ENCODE measurements around the gene FRMD1. TPM values are rescaled to one million over a fixed set of nuclear protein-coding genes. Genes with fewer than 3 reads are reported as not detected.

The FRMD1 gene
- total and polyA plus RNA-seq, 9 donors: 0.13 to 0.89 (median 0.33) TPM

DNA sequence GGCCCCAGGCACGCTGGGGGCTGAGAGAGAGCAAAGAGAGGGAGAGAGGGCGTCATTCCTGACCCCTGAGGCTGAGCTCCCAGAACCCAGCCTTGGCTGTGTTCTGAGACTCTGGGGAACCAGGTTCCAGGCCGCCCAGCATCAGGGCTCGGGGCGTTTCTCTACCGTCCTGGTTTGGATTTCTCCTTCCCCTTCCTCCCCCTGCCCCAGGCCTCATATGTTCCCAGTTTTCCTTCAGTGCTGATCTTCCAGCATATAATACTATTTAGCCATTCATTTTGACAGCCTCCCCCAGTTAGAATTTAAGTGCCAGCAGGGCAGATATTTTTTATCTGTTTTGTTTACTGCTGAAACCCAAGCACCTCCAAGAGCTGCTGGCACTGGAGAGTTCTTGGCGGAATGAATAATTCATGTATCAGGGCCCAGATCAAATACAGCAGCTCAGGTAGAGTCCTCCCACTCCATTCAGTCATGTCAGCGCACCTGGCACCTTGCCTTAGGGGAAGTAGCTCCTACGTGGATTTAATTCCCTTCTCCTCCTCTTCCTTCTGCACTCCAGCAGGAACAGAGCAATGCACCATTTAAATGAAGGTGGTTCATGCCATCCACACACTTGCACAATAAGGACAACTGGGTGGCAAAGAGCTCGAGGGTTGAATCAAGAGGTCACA, 23.4 kb upstream of the FRMD1 start:
- Histone ChIP-seq H3K4me1 (ENCODE audit: control insufficient read depth, insufficient read depth, low read length) (peaks cover 10% of the 10 kb centered on the region), H3K27ac (ENCODE audit: low read length) (no peak overlapping the region), H3K9me3 (replicated peaks; ENCODE audit: control insufficient read depth, low read depth, low read length) (no peaks in the 10 kb centered on the region), H3K4me3 (ENCODE audit: low read length) (no peak overlapping the region), H3K27me3 (ENCODE audit: control insufficient read depth, insufficient read depth, low read length) (peaks cover 63% of the 10 kb centered on the region), H3K36me3 (ENCODE audit: control insufficient read depth, insufficient read depth, low read length) (no peaks in the 10 kb centered on the region)
- no peak for DNase-seq
- 61% methylated on average over 7 of the region's 10 CpGs for WGBS (ENCODE audit: insufficient coverage)

DNA sequence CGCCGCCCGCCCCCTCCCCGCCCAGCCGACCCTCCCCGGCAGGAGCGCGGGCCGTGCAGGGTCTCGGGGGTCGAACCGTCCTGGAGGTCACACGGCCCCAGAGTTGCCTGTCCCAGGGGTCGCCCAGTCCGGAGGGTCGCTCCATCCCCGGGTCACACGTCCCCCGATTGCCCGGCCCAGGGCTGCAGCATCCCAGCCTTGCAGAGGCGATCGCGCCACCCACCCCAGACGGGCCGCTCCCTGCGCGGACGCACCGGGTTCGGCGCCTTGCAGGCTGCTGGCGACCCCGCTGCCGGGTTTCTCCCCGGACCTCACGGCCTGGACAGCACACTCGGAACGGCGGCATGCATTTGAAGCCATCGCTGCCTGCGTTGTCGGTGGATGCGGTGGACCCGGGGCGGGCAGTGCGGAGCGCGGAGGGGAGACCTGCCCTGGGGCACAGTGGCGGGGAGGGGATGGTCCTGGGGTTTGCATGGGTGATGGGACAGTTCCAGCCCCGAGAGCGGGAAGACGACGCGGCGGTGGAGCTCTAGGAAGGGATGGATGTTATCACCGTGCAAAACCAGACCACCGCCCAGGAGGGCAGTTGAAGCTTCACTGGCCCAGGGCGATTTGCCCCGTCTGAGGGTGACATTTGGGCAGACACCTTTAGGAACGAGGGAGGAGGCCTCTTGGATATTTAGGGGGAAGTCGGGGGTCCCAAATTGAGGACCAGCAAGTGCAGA, 22.7 kb upstream of the FRMD1 start:
- Histone ChIP-seq H3K27ac (ENCODE audit: low read length) (no peak overlapping the region), H3K4me3 (ENCODE audit: low read length) (no peak overlapping the region), H3K27me3 (ENCODE audit: control insufficient read depth, insufficient read depth, low read length) (peaks cover 63% of the 10 kb centered on the region), H3K9me3 (replicated peaks; ENCODE audit: control insufficient read depth, low read depth, low read length) (no peaks in the 10 kb centered on the region), H3K36me3 (ENCODE audit: control insufficient read depth, insufficient read depth, low read length) (no peaks in the 10 kb centered on the region), H3K4me1 (ENCODE audit: control insufficient read depth, insufficient read depth, low read length) (peaks cover 14% of the 10 kb centered on the region)
- no peak for DNase-seq
- 11% methylated on average over 60 of the region's 61 CpGs for WGBS (ENCODE audit: insufficient coverage)

DNA sequence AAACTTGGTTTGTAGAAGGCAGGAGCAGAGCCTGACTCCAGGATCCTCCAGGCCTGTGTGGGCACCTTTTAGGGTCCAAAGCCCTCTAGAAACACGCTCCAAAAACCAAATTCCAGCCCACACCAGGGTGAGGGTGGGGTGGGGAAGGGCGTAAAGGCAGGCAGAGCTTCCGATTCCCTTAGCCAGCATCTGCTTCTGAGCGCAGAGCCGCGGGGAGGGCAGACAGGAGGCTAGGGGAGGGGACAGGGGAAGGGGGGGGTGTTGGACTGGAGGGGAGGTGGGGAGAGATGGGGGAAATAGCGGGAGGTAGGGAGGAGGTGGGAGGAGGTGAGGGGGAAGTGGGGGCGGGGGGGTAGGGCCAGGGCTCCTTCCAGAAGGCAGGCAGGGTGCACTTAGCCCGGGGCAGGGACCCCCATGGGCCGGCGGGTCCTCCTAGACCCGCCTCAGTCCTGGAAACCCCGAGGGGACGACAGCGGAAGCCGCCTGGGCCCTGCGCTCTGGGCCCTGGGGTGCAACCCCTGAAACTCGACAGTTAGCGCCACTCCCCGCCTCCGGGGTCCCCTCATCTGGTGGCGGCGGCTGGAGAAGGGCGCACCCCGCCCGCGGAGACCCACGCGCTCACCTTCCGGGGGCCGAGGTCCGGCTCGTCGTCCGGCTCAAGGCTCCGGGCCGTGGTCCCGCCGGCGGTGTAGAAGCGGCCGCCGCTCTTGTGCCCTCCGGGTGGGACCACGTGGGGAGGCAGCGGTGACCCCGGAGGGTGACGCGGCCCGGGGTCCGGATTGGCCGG, 22.0 kb upstream of the FRMD1 start:
- H3K27me3 ChIP-seq (ENCODE audit: control insufficient read depth, insufficient read depth, low read length): peaks cover 62% of the 10 kb centered on the region
- no peaks in the 10 kb centered on the region for H3K36me3 ChIP-seq (ENCODE audit: control insufficient read depth, insufficient read depth, low read length)
- peaks cover 14% of the 10 kb centered on the region for H3K4me1 ChIP-seq (ENCODE audit: control insufficient read depth, insufficient read depth, low read length)
- no peak overlapping the region for H3K27ac ChIP-seq (ENCODE audit: low read length)
- no peak overlapping the region for H3K4me3 ChIP-seq (ENCODE audit: low read length)
- DNase-seq: no peak
- 2% methylated on average over 44 of the region's 52 CpGs for whole genome bisulfite sequencing (ENCODE audit: insufficient coverage)
- H3K9me3 ChIP-seq (replicated peaks; ENCODE audit: control insufficient read depth, low read depth, low read length): no peaks in the 10 kb centered on the region

DNA sequence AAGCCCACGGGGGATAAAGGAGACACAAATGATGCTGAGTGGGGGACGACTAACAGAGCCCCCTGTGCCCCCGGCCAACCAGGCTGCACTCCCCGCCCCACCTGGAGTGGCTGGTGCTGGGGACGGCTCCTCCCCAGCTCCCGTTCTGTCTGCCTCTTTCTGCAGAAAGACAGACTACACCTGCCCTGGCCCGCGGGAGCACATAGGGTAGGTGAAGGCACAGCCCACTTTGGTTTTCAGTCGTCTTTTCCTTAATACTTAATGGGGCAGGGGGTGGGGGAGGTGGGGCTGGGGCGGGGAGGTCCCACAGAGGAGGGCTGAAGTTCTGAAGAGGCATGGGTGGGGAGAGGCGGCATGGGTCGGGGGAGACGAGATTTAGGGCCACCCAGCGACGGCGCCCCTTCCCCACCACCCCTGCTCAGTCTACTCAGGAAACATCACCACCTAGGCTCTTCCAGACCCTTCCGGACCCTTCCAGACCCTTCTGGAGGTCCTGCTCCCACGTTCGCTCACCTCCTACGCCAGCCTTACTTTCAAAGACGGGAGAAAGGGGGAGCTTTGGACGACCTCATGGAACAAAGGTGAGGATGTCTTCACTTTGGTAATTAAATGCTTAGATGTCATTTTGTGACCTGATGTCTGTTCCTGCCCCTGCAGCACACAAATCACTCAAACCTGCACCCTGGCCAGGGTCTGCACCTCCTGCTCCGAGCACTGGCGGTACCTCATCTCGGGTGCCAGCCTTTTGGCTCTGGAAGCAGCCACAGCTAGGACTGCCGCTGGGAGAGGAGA, 21.2 kb upstream of the FRMD1 start:
- H3K36me3 ChIP-seq (ENCODE audit: control insufficient read depth, insufficient read depth, low read length): no peaks in the 10 kb centered on the region
- H3K27me3 ChIP-seq (ENCODE audit: control insufficient read depth, insufficient read depth, low read length): peaks cover 58% of the 10 kb centered on the region
- no peaks in the 10 kb centered on the region for H3K9me3 ChIP-seq (replicated peaks; ENCODE audit: control insufficient read depth, low read depth, low read length)
- no peak overlapping the region for H3K27ac ChIP-seq (ENCODE audit: low read length)
- DNase-seq: no peak
- peaks cover 22% of the 10 kb centered on the region for H3K4me1 ChIP-seq (ENCODE audit: control insufficient read depth, insufficient read depth, low read length)
- 76% methylated on average over 6 of the region's 26 CpGs for WGBS (ENCODE audit: insufficient coverage)
- no peak overlapping the region for H3K4me3 ChIP-seq (ENCODE audit: low read length)

DNA sequence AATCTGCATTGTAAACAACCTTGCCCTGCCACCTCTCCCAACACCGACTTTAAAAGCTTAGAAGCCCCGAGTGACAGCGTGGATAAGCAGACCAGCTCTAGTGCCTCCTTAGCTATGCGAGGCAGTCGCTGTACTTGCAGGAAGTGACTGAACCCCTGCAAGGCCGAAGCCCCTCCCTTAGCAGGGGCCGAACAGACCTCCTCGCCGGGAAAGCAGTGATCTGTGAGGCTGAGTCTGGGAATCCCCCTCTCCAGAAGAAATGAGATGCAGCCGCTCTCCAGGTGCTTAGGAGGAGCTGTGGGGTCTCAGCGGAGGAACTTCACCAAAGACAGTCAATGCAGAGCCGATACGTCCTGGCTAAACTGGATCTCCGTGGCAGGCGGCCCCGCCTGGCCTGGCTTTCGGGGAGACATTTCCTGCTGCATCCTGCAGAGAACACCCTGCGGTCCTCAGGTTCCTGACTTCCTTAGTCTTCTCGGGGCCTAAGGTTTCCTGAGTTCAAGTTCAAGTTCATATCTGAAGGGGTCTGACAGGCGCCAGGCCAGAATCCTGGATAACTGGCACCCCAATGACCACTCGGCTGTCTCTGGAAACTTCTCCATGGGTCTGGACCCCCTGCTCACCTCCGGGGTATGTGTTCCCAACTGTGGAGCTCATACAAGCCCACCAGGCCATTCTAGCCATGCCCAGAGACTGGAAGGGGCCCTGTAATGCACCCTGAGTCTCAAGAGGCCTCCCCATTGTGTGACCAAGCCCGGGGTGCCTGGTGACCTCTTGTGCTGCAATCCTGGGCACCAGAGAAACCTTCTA, 20.4 kb upstream of the FRMD1 start:
- WGBS (ENCODE audit: insufficient coverage): 43% methylated on average over 21 of the region's 23 CpGs
- peaks cover 52% of the 10 kb centered on the region for H3K27me3 ChIP-seq (ENCODE audit: control insufficient read depth, insufficient read depth, low read length)
- peaks cover 27% of the 10 kb centered on the region for H3K4me1 ChIP-seq (ENCODE audit: control insufficient read depth, insufficient read depth, low read length)

DNA sequence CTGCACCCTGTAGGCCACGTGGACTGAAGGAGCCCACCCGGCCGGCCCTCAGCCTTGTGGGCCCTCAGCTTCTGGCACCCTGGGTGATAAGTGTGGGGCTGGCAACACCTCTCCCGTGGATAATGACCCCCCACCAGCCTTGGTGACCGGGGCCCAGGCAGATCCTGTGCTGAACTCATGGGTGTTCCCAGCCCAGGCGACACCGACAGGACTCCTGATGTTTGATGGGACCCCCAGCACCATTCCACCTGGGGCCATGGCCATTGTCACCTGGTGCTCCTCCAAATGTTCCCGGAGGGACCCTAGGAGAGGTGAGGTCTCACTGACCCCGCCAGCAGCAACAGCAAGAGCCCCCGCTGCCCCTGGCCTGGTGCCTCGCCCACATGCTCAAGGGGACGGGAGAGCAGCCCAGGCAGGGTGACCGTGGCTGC, 19.4 kb upstream of the FRMD1 start:
- H3K27me3 ChIP-seq (ENCODE audit: control insufficient read depth, insufficient read depth, low read length): peaks cover 45% of the 10 kb centered on the region
- WGBS (ENCODE audit: insufficient coverage): 92% methylated on average over 10 of the region's 13 CpGs
- no peak overlapping the region for H3K27ac ChIP-seq (ENCODE audit: low read length)

More for the DNA sequence above, 20.4 kb upstream of the FRMD1 start:
- no peak for DNase-seq
- H3K27ac ChIP-seq (ENCODE audit: low read length): no peak overlapping the region
- H3K9me3 ChIP-seq (replicated peaks; ENCODE audit: control insufficient read depth, low read depth, low read length): no peaks in the 10 kb centered on the region
- no peaks in the 10 kb centered on the region for H3K36me3 ChIP-seq (ENCODE audit: control insufficient read depth, insufficient read depth, low read length)
- H3K4me3 ChIP-seq (ENCODE audit: low read length): no peak overlapping the region

DNA sequence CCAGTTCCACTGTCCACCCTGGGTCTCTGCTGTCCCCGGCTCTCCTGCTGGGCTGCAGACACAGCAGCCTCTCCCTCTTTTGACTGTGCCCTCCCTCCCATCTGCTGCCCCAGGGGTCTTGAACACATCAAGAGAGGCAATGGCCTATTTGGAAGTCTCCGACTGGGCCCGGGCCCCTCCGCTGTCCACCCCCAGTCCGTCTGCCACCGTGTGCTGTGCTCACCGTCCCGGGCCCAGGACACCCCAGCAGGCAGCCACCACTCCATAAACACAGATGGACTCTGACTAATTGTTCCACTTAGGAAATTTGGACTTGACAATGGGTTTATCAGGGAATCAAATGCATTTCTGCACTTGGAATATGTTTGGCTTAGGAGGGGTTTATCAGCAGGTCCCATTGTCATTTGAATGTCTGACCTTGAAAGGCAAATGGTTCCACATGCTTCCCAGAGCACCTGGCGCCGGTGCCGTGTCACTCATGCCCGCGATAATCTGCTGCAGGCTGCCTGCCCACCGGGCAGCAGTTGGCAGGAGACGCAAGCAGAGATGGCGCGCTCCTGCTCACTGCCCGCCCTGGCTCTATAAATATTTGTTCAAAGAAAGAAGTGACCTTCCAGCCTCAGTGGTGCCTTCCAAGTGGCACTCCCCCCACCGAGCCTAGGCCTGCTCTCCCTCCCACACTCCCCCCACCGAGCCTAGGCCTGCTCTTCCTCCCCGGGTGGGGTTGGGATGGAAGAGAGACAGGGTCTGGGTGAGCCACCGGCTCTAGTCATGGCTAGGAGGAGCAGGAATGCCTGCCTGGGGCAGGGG, 18.8 kb upstream of the FRMD1 start:
- 96% methylated on average over 8 of the region's 22 CpGs for WGBS (ENCODE audit: insufficient coverage)
- DNase-seq: no peak
- H3K9me3 ChIP-seq (replicated peaks; ENCODE audit: control insufficient read depth, low read depth, low read length): no peaks in the 10 kb centered on the region
- H3K27me3 ChIP-seq (ENCODE audit: control insufficient read depth, insufficient read depth, low read length): peaks cover 38% of the 10 kb centered on the region
- H3K4me1 ChIP-seq (ENCODE audit: control insufficient read depth, insufficient read depth, low read length): peaks cover 34% of the 10 kb centered on the region
- no peaks in the 10 kb centered on the region for H3K36me3 ChIP-seq (ENCODE audit: control insufficient read depth, insufficient read depth, low read length)
- no peak overlapping the region for H3K4me3 ChIP-seq (ENCODE audit: low read length)
- H3K27ac ChIP-seq (ENCODE audit: low read length): no peak overlapping the region

More for the DNA sequence above, 19.4 kb upstream of the FRMD1 start:
- DNase-seq: no peak
- Histone ChIP-seq H3K9me3 (replicated peaks; ENCODE audit: control insufficient read depth, low read depth, low read length) (no peaks in the 10 kb centered on the region), H3K4me3 (ENCODE audit: low read length) (no peak overlapping the region), H3K36me3 (ENCODE audit: control insufficient read depth, insufficient read depth, low read length) (no peaks in the 10 kb centered on the region), H3K4me1 (ENCODE audit: control insufficient read depth, insufficient read depth, low read length) (peaks cover 31% of the 10 kb centered on the region)

DNA sequence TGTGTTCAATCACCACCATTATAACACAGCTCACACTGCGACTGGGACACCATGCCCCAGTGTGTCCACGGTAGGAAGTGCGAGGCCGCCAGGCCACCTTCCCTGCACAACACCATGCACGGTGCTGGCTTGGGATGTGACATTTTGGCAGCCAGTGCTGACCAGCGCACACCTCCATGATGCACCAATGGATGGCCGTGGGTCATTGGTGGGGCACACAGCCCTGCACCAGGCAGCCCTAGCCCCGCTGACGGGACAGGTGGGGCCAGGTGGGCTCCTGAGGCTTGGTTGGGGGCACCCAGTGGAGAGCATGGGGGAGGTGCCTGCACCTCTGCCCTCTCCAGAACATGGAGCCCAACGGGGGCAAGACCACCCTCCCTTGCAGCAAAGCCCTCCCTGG, 18.2 kb upstream of the FRMD1 start:
- 87% methylated on average over 7 of the region's 10 CpGs for WGBS (ENCODE audit: insufficient coverage)

More for the DNA sequence above, 18.2 kb upstream of the FRMD1 start:
- Histone ChIP-seq H3K4me3 (ENCODE audit: low read length) (no peak overlapping the region), H3K27me3 (ENCODE audit: control insufficient read depth, insufficient read depth, low read length) (peaks cover 32% of the 10 kb centered on the region), H3K4me1 (ENCODE audit: control insufficient read depth, insufficient read depth, low read length) (peaks cover 34% of the 10 kb centered on the region), H3K27ac (ENCODE audit: low read length) (no peak overlapping the region), H3K36me3 (ENCODE audit: control insufficient read depth, insufficient read depth, low read length) (no peaks in the 10 kb centered on the region), H3K9me3 (replicated peaks; ENCODE audit: control insufficient read depth, low read depth, low read length) (peaks cover 3% of the 10 kb centered on the region)
- no peak for DNase-seq
